HL-60 (cell line): ENCODE measurements around the gene DSEL.

Experiments
- GABPA ChIP-seq: IDR thresholded peaks from 2 replicates; pipeline ENCODE4 v1.6.1; 2012; ENCODE audit warnings: low read depth
- POLR2AphosphoS5 ChIP-seq: IDR thresholded peaks from 2 replicates; pipeline ENCODE4 v1.6.1; 2012; ENCODE audit warnings: low read depth
- SPI1 ChIP-seq: IDR thresholded peaks from 2 replicates; pipeline ENCODE4 v1.6.1; 2012; ENCODE audit warnings: low read depth, mild to moderate bottlenecking, borderline replicate concordance
- TF ChIP-seq, protein P1 (sequence below): IDR thresholded peaks from 2 replicates; pipeline ENCODE4 v1.6.1; 2012; ENCODE audit warnings: low read depth; ENCODE audit not compliant: insufficient replicate concordance
- TF ChIP-seq, protein P2 (sequence below): IDR thresholded peaks from one replicate; pipeline ENCODE4 v1.5.1; 2011; ENCODE audit warnings: low read length, control low read depth, inconsistent platforms; ENCODE audit not compliant: insufficient read depth

DNA sequence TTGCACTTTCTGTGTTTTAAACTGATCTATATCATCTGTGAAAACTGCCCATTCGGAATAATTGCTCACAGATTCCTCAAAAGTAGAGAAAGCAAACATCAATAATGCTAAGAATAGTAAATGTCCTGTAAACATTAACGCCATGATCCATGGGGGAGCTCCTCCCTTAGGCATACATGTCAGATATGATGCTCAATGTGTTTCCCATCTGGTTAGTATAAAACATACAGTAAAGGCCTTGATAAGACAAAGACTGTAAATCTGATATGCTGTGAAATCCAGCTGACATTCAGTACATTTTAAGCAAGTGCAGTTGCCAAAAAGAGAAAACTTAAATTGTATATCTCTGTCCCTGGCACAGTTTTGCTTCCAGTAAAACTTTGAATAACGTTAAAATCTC is 2.1 kb downstream of the DSEL start:
- TF ChIP-seq, protein P1, sequence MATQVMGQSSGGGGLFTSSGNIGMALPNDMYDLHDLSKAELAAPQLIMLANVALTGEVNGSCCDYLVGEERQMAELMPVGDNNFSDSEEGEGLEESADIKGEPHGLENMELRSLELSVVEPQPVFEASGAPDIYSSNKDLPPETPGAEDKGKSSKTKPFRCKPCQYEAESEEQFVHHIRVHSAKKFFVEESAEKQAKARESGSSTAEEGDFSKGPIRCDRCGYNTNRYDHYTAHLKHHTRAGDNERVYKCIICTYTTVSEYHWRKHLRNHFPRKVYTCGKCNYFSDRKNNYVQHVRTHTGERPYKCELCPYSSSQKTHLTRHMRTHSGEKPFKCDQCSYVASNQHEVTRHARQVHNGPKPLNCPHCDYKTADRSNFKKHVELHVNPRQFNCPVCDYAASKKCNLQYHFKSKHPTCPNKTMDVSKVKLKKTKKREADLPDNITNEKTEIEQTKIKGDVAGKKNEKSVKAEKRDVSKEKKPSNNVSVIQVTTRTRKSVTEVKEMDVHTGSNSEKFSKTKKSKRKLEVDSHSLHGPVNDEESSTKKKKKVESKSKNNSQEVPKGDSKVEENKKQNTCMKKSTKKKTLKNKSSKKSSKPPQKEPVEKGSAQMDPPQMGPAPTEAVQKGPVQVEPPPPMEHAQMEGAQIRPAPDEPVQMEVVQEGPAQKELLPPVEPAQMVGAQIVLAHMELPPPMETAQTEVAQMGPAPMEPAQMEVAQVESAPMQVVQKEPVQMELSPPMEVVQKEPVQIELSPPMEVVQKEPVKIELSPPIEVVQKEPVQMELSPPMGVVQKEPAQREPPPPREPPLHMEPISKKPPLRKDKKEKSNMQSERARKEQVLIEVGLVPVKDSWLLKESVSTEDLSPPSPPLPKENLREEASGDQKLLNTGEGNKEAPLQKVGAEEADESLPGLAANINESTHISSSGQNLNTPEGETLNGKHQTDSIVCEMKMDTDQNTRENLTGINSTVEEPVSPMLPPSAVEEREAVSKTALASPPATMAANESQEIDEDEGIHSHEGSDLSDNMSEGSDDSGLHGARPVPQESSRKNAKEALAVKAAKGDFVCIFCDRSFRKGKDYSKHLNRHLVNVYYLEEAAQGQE: no peak
- TF ChIP-seq, protein P2, sequence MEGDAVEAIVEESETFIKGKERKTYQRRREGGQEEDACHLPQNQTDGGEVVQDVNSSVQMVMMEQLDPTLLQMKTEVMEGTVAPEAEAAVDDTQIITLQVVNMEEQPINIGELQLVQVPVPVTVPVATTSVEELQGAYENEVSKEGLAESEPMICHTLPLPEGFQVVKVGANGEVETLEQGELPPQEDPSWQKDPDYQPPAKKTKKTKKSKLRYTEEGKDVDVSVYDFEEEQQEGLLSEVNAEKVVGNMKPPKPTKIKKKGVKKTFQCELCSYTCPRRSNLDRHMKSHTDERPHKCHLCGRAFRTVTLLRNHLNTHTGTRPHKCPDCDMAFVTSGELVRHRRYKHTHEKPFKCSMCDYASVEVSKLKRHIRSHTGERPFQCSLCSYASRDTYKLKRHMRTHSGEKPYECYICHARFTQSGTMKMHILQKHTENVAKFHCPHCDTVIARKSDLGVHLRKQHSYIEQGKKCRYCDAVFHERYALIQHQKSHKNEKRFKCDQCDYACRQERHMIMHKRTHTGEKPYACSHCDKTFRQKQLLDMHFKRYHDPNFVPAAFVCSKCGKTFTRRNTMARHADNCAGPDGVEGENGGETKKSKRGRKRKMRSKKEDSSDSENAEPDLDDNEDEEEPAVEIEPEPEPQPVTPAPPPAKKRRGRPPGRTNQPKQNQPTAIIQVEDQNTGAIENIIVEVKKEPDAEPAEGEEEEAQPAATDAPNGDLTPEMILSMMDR: no peak
- TF ChIP-seq POLR2AphosphoS5 (no peak), GABPA (no peak), SPI1 (no peak)
